ENCODE measurements around the gene KCP. TPM values are rescaled to one million over a fixed set of nuclear protein-coding genes. Genes with fewer than 3 reads are reported as not detected.

Gene KCP
- total and polyA plus RNA-seq, 2 of the 13 experiments (the other 11 are each of a cell fraction or from before 2014, with no cell fraction given), result 0.37 to 1.0 TPM

GRCh38 chr7:128900237-128900636 lies 10.3 kb downstream of the KCP start:
- H3K79me2 ChIP-seq (ENCODE audit: insufficient read depth, low read length), result no peaks in the 10 kb centered on the region
- H3K4me3 ChIP-seq (replicated peaks in 1 of 3; ENCODE audit: insufficient read depth in 1 of 3, low read depth in 2 of 3, low read length in 3 of 3), result no peak overlapping the region
- H3K27me3 ChIP-seq (ENCODE audit: control insufficient read depth in 1 of 2, insufficient read depth in 2 of 2, low read length in 2 of 2), result 0 out of 5 replicates have a peak, but pooled peaks cover 0 to 5% of the 10 kb centered on the region in 2 experiments
- in situ Hi-C loops (cut with HindIII; ENCODE audit: extremely low pct_ligation_motif_present, low pct_unique_long_range_greater_than_20kb) (no loop called here), intact Hi-C loops (cut with micrococcal nuclease; ENCODE audit: unreplicated experiment) (no loop called here)
- no peaks in the 10 kb centered on the region for H3K36me3 ChIP-seq (replicated peaks in 1 of 2; ENCODE audit: control insufficient read depth in 1 of 2, insufficient read depth in 2 of 2, low read length in 2 of 2)
- H3K9ac ChIP-seq (ENCODE audit: insufficient read depth, low read depth, low read length), result no peak overlapping the region
- no peak overlapping the region for H3K27ac ChIP-seq (ENCODE audit: extremely low read length, insufficient read depth, low read length)
- no peak overlapping the region for H3K4me2 ChIP-seq (ENCODE audit: low read depth, low read length)
- CTCF ChIA-PET (ENCODE audit: low intra/inter-chr PET ratio, low total read pairs), result no interaction called here
- no peaks in the 10 kb centered on the region for H3K4me1 ChIP-seq (ENCODE audit: insufficient read depth, low read length)
- DNase-seq (ENCODE audit: low spot score) (no peak), FAIRE-seq (no peak), ATAC-seq (no peak)
- H4K20me1 ChIP-seq (ENCODE audit: insufficient read depth, low read length), result no peaks in the 10 kb centered on the region
- WGBS (ENCODE audit: low lambda C conversion rate), result 0% methylated on average over 1 of the region's 1 CpG
- no TSS peak for BruUV-seq (replicated peaks)
- POLR2A ChIA-PET, result no interaction called here
- TF ChIP-seq LCORL (IDR thresholded peaks at IDR 0.05) (no peak), LCORL (CRISPR knock-in tag; IDR thresholded peaks at IDR 0.05) (no peak), MTF1 (CRISPR knock-in tag; IDR thresholded peaks at IDR 0.05) (no peak), CENPBD1 (CRISPR knock-in tag; IDR thresholded peaks at IDR 0.05; ENCODE audit: borderline replicate concordance, low read depth) (no peak), ZKSCAN5 (CRISPR knock-in tag; IDR thresholded peaks at IDR 0.05) (no peak), NFE2L2 (IDR thresholded peaks at IDR 0.05; ENCODE audit: low read length) (no peak), ZFYVE20 (CRISPR knock-in tag; IDR thresholded peaks at IDR 0.05; ENCODE audit: borderline replicate concordance, low read depth) (no peak), MEIS2 (CRISPR knock-in tag; IDR thresholded peaks at IDR 0.05) (no peak), DMAP1 (CRISPR knock-in tag; IDR thresholded peaks at IDR 0.05) (no peak), ZNF816 (CRISPR knock-in tag; IDR thresholded peaks at IDR 0.05; ENCODE audit: borderline replicate concordance) (no peak), ATF2 (CRISPR knock-in tag; IDR thresholded peaks at IDR 0.05) (no peak), PATZ1 (CRISPR knock-in tag; IDR thresholded peaks at IDR 0.05) (no peak), TEAD2 (CRISPR knock-in tag; IDR thresholded peaks at IDR 0.05) (no peak), ZNF512B (CRISPR knock-in tag; IDR thresholded peaks at IDR 0.05; ENCODE audit: borderline replicate concordance) (no peak), ZMYM2 (CRISPR knock-in tag; IDR thresholded peaks at IDR 0.05) (no peak)
- no peak overlapping the region for H2AFZ ChIP-seq (ENCODE audit: low read length)
- H3K9me3 ChIP-seq (ENCODE audit: low read length), result peaks cover 8% of the 10 kb centered on the region
